Osteocyte (in vitro differentiated cells): ENCODE measurements around the gene FOXK1. TPM values are rescaled to one million over a fixed set of nuclear protein-coding genes. Genes with fewer than 3 reads are reported as not detected.
"Not testable (repeated sequence)": the region's sequence is repeated elsewhere in the genome, so short reads cannot be mapped to it uniquely, and the experiment has no call there.

Experiments
- DNase-seq: peaks from one replicate; pipeline ENCODE4 v3.0.0; 2021; ENCODE audit warnings: mixed read lengths; ENCODE audit not compliant: unreplicated experiment; ENCODE audit errors: extremely low spot score
- H3K27ac Mint-ChIP-seq: one replicate; pipeline ENCODE4 v1.8.0; 2021; ENCODE audit warnings: mild to moderate bottlenecking, mixed read lengths; ENCODE audit not compliant: unreplicated experiment
- H3K27me3 Mint-ChIP-seq: one replicate; pipeline ENCODE4 v1.8.0; 2021; ENCODE audit warnings: mixed read lengths; ENCODE audit not compliant: unreplicated experiment
- H3K36me3 Mint-ChIP-seq: one replicate; pipeline ENCODE4 v1.8.0; 2021; ENCODE audit warnings: mixed read lengths; ENCODE audit not compliant: unreplicated experiment
- H3K4me1 Mint-ChIP-seq: one replicate; pipeline ENCODE4 v1.8.0; 2021; ENCODE audit warnings: mixed read lengths; ENCODE audit not compliant: unreplicated experiment
- H3K4me3 Mint-ChIP-seq: one replicate; pipeline ENCODE4 v1.8.0; 2021; ENCODE audit warnings: mild to moderate bottlenecking, moderate library complexity, mixed read lengths; ENCODE audit not compliant: unreplicated experiment
- H3K9me3 Mint-ChIP-seq: one replicate; pipeline ENCODE4 v1.8.0; 2021; ENCODE audit warnings: mixed read lengths; ENCODE audit not compliant: unreplicated experiment
- total RNA-seq: library from RNA; stranded (reverse); gene quantifications from 2 replicates; pipeline ENCODE4 v1.2.1, GENCODE V29; 2021
- TF ChIP-seq, protein P1 (sequence below): fragments of 200-600 bp; sonication (generic); IDR thresholded peaks from 2 replicates; pipeline ENCODE4 v1.5.0; 2021; ENCODE audit warnings: antibody characterized with exemption, mild to moderate bottlenecking, moderate library complexity

Gene FOXK1
- total RNA-seq, 1 donor from 2014 or later: 56.2 TPM

DNA sequence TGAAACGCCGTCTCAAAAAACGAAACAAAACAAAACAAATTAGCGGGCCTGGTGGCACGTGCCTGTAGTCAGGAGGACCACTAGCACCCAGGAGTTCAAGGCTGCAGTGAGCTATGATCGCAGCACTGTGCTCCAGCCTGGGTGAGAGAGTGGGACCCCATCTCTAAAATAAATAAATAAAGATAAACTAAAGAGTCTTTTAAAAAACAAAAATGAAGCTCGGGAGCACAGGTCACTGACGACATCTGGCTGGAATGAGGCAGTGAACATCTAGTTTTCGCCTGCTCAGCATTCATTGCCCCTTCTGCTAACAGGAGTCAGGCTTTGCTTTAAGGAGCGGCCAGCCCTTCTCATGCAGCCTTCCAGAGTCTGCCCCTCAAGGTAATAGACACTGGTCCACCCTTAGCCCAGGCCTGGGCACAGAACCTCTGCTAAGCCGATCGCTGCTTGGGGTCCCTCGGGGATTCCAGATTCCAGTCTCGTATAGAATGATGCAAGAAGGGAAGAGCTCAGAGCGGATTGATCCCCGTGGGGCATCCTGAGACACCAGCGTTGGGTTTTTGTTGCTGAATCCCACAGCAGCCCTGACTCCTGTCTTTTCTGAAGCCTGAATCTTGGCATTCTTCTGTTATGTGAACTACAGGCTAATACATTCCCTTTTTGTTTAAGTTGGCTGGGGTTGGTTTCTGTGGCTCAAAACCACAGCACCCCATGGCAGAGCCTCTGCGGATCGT lies 14.2 kb upstream of the FOXK1 start:
- H3K4me3 Mint-ChIP-seq: peak overlapping the region; percentile 60

DNA sequence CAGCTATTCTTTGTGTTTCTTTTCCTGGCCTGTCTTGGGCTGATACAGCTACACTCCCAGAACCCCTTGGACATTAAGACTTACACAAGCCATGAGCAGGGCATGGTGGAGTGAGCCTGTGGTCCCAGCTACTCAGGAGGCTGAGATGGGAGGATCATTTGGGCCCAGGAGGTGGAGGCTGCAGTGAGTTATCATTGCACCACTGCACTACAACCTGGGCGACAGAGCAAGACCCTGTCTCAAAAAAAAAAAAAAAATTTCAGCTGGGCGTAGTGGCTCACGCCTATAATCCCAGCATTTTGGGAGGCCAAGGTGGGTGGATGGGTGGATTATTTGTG lies 13.6 kb upstream of the FOXK1 start:
- H3K9me3 Mint-ChIP-seq: no peaks in the 10 kb centered on the region
- no peak for DNase-seq
- no peaks in the 10 kb centered on the region for H3K36me3 Mint-ChIP-seq
- H3K27ac Mint-ChIP-seq: peak overlapping the region; percentile 100
- TF ChIP-seq, protein P1, sequence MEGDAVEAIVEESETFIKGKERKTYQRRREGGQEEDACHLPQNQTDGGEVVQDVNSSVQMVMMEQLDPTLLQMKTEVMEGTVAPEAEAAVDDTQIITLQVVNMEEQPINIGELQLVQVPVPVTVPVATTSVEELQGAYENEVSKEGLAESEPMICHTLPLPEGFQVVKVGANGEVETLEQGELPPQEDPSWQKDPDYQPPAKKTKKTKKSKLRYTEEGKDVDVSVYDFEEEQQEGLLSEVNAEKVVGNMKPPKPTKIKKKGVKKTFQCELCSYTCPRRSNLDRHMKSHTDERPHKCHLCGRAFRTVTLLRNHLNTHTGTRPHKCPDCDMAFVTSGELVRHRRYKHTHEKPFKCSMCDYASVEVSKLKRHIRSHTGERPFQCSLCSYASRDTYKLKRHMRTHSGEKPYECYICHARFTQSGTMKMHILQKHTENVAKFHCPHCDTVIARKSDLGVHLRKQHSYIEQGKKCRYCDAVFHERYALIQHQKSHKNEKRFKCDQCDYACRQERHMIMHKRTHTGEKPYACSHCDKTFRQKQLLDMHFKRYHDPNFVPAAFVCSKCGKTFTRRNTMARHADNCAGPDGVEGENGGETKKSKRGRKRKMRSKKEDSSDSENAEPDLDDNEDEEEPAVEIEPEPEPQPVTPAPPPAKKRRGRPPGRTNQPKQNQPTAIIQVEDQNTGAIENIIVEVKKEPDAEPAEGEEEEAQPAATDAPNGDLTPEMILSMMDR: no peak
- no peaks in the 10 kb centered on the region for H3K27me3 Mint-ChIP-seq
- H3K4me3 Mint-ChIP-seq: peak overlapping the region; percentile 60
- H3K4me1 Mint-ChIP-seq: peaks cover 56% of the 10 kb centered on the region

More for the DNA sequence above, 14.2 kb upstream of the FOXK1 start:
- DNase-seq: peak; percentile 91
- Mint-ChIP-seq H3K27ac (peak overlapping the region; percentile 100), H3K4me1 (peaks cover 56% of the 10 kb centered on the region), H3K9me3 (no peaks in the 10 kb centered on the region), H3K27me3 (no peaks in the 10 kb centered on the region), H3K36me3 (no peaks in the 10 kb centered on the region)
- TF ChIP-seq, protein P1: no peak

DNA sequence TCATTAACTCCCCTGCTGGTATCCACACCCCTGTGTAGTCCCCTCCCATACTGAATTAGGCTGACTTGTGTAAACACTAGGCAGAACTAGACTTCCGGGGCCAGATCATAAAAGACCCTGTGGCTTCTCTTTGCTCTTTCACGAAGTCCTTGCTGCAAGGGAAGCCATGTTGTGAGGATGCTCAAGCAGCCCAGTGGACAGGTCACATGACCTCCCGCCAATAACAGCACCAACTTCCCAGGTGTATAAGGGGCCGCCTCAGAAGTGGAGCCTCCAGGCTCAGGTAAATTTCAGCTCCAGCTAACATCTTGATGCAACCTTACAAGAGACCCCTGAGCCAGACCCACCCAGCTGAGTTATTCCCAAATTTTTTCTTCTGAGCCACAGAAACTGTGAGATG lies 11.3 kb upstream of the FOXK1 start:
- Mint-ChIP-seq H3K9me3 (no peaks in the 10 kb centered on the region), H3K36me3 (no peaks in the 10 kb centered on the region), H3K4me1 (peaks cover 45% of the 10 kb centered on the region), H3K4me3 (no peak overlapping the region), H3K27ac (peak overlapping the region; percentile 100), H3K27me3 (no peaks in the 10 kb centered on the region)
- no peak for DNase-seq
- TF ChIP-seq, protein P1: no peak

DNA sequence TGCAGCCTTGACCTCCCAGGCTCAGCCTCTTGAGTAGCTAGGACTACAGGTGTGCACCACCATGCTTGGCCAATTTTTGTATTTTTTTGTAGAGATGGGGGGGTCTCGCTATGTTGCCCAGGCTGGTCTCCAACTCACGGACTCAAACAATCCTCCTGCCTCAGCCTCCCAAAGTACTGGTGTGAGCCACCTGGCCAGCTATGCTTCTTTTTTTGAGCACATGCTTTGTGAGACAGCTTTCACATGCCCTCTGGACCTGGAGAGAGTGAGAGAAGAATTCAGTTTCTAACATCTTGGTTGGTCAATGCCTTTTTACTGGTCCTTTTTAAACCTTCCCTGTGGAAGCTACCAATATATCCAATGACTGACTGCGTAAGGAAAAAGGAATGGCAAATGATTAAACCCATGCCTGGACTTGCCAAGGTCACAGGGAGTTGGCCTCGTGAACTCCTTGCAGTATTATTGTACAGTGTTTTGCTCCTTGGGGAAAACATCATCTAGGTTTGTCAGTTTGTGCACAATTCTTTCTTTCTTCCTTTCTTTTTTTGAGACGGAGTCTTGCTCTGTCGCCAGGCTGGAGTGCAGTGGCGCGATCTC lies 6.2 kb upstream of the FOXK1 start:
- Mint-ChIP-seq H3K27me3 (no peaks in the 10 kb centered on the region), H3K36me3 (no peaks in the 10 kb centered on the region), H3K4me3 (no peak overlapping the region), H3K4me1 (peaks cover 1% of the 10 kb centered on the region), H3K27ac (no peak overlapping the region), H3K9me3 (no peaks in the 10 kb centered on the region)
- TF ChIP-seq, protein P1: no peak
- DNase-seq: no peak

DNA sequence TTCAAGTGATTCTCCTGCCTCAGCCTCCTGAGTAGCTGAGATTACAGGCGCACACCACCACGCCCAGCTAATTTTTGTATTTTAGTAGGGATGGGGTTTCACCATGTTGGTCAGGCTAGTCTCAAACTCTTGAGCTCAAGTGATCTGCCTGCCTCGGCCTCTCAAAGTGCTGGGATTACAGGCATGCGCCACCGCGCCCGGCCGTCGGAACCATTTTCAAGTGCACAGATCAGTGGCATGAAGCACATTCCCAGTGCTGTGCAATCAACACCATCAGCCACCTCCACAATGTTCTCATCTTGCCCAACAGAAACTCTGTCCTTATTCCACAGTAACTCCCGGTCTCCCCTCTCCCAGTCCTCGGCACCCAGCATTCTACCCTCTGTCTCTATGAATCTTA lies 4.6 kb upstream of the FOXK1 start:
- not testable (repeated sequence) for H3K4me1 Mint-ChIP-seq, H3K4me3 Mint-ChIP-seq, DNase-seq, H3K27ac Mint-ChIP-seq, H3K9me3 Mint-ChIP-seq, H3K27me3 Mint-ChIP-seq, H3K36me3 Mint-ChIP-seq
